HG02759 (cell line): ENCODE data around the gene SLC22A2.
"Not testable (repeated sequence)": the region's sequence is repeated elsewhere in the genome, so short reads cannot be mapped to it uniquely, and the experiment has no call there.

ENCODE experiments used
- ATAC-seq: cut with Tn5 transposase; IDR thresholded peaks from one replicate; pipeline ENCODE4 v1.9.1; 2021; ENCODE audit warnings: mild to moderate bottlenecking, moderate library complexity; ENCODE audit not compliant: unreplicated experiment

SLC22A2 gene

GRCh38 chr6:160258346-160259142 is at the start of gene SLC22A2:
Gene SLC22A2, minus strand, starts transcription at chr6:160258821. Its CDS starts 64 bp downstream, at chr6:160258757.
- no peak for ATAC-seq

GRCh38 chr6:160305926-160306713 is 47.5 kb upstream of the SLC22A2 start:
- ATAC-seq: no peak

- ATAC-seq: no peak
Observed at GRCh38 chr6:160303806-160304205, 45.2 kb upstream of the SLC22A2 start.

- not testable (repeated sequence) for ATAC-seq
Observed at GRCh38 chr6:160302431-160303082, 43.9 kb upstream of the SLC22A2 start.

GRCh38 chr6:160301339-160301738 is 42.7 kb upstream of the SLC22A2 start:
- no peak for ATAC-seq

- no peak for ATAC-seq
Observed at GRCh38 chr6:160300076-160300695, 41.6 kb upstream of the SLC22A2 start.

- ATAC-seq: no peak
Observed at GRCh38 chr6:160299559-160299958, 40.9 kb upstream of the SLC22A2 start.

- ATAC-seq: no peak
Observed at GRCh38 chr6:160298121-160298520, 39.5 kb upstream of the SLC22A2 start.

- ATAC-seq: no peak
Observed at GRCh38 chr6:160297310-160297709, 38.7 kb upstream of the SLC22A2 start.

GRCh38 chr6:160293844-160294243 is 35.2 kb upstream of the SLC22A2 start:
- no peak for ATAC-seq

- ATAC-seq: no peak
Observed at GRCh38 chr6:160285541-160286105, 27.0 kb upstream of the SLC22A2 start.

GRCh38 chr6:160284575-160284974 is 26.0 kb upstream of the SLC22A2 start:
- no peak for ATAC-seq

- ATAC-seq: no peak
Observed at GRCh38 chr6:160282444-160282843, 23.8 kb upstream of the SLC22A2 start.

GRCh38 chr6:160279850-160280249 is 21.2 kb upstream of the SLC22A2 start:
- no peak for ATAC-seq

GRCh38 chr6:160278786-160279310 is 20.2 kb upstream of the SLC22A2 start:
- no peak for ATAC-seq

GRCh38 chr6:160278311-160278710 is 19.7 kb upstream of the SLC22A2 start:
- no peak for ATAC-seq

- ATAC-seq: no peak
Observed at GRCh38 chr6:160277546-160277945, 18.9 kb upstream of the SLC22A2 start.

- no peak for ATAC-seq
Observed at GRCh38 chr6:160277144-160277543, 18.5 kb upstream of the SLC22A2 start.

- no peak for ATAC-seq
Observed at GRCh38 chr6:160276126-160276525, 17.5 kb upstream of the SLC22A2 start.

GRCh38 chr6:160275511-160276003 is 16.9 kb upstream of the SLC22A2 start:
- ATAC-seq: no peak
